ENCODE measurements around the gene ANKH. TPM values are rescaled to one million over a fixed set of nuclear protein-coding genes. Genes with fewer than 3 reads are reported as not detected.

ANKH gene
- polyA plus RNA-seq, 3 donors: 2.4 to 6.3 (median 3.1) TPM

- no peaks in the 10 kb centered on the region for H3K4me1 ChIP-seq (ENCODE audit: control insufficient read depth in 1 of 2, insufficient read depth in 2 of 2, low read length in 2 of 2)
- no peak overlapping the region for H3K27ac ChIP-seq (ENCODE audit: low read depth in 1 of 2, low read length in 2 of 2)
- no peak for TF ChIP-seq CTCF (IDR thresholded peaks at IDR 0.05)
- H3K27me3 Mint-ChIP-seq (ENCODE audit: low read depth in 3 of 3): peaks cover 0 to 1% (median 0%) of the 10 kb centered on the region in 3 donors
- H3K36me3 ChIP-seq (replicated peaks in 1 of 2; ENCODE audit: control insufficient read depth in 1 of 2, insufficient read depth in 2 of 2, low read length in 2 of 2): no peaks in the 10 kb centered on the region
- H3K4me1 Mint-ChIP-seq: peaks cover 6% of the 10 kb centered on the region
- H3K27me3 ChIP-seq (ENCODE audit: control insufficient read depth in 2 of 2, insufficient read depth in 2 of 2, low read length in 2 of 2): no peaks in the 10 kb centered on the region
- H4K20me1 ChIP-seq (ENCODE audit: insufficient read depth, low read length): no peaks in the 10 kb centered on the region
- no peak overlapping the region for H3K9ac ChIP-seq (ENCODE audit: insufficient read depth, low read length, poor library complexity, severe bottlenecking)
- no peak for DNase-seq
- intact Hi-C loops (cut with micrococcal nuclease): no loop called here
- peaks cover 0 to 4% of the 10 kb centered on the region in 2 donors for H3K36me3 Mint-ChIP-seq
- no peak overlapping the region for H3K4me3 Mint-ChIP-seq
- no peaks in the 10 kb centered on the region for H3K79me2 ChIP-seq (ENCODE audit: insufficient read depth, low read length)
- no peak overlapping the region for H2AFZ ChIP-seq (ENCODE audit: insufficient read depth, low read depth, low read length, poor library complexity, severe bottlenecking)
- no peaks in the 10 kb centered on the region for H3K9me3 Mint-ChIP-seq
- no peak overlapping the region for H3K4me2 ChIP-seq (replicated peaks; ENCODE audit: extremely low read depth, low read length, poor library complexity, severe bottlenecking)
- no peak overlapping the region for H3K4me3 ChIP-seq (replicated peaks in 1 of 3; ENCODE audit: low read depth in 2 of 3, low read length in 3 of 3)
- H3K9me3 ChIP-seq (replicated peaks in 1 of 2; ENCODE audit: control insufficient read depth in 1 of 2, insufficient read depth in 1 of 2, low read length in 2 of 2): no peaks in the 10 kb centered on the region
- no peak overlapping the region for H3K27ac Mint-ChIP-seq
- 4% methylated on average over 4 of the region's 4 CpGs for WGBS (ENCODE audit: insufficient coverage)
Measured at GRCh38 chr5:14794583-14795230, 76.9 kb downstream of the ANKH start.

DNA sequence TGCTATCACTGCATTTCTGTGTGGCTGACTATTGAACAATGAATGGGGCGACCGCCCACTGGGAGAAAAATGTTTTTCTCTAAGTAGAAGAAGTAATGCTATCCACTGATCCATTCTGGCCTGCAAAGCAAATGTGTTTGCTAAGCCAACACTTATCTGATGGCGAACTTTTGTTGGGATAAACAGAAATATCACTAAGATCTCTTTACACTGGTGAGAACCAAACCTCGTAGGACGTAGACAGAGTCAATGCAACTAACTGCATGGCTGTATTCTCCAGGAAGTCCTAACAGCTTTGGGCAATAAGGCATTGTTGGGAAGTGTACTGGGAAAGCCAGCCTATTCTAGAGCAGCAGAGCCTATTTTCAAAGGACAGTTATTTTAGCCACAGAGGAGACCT, 77.7 kb downstream of the ANKH start:
- no peak overlapping the region for H3K4me3 Mint-ChIP-seq
- intact Hi-C loops (cut with micrococcal nuclease): no loop called here
- TF ChIP-seq CTCF (IDR thresholded peaks at IDR 0.05): no peak
- H3K4me3 ChIP-seq (replicated peaks in 1 of 3; ENCODE audit: low read depth in 2 of 3, low read length in 3 of 3): no peak overlapping the region
- H3K9me3 ChIP-seq (replicated peaks in 1 of 2; ENCODE audit: control insufficient read depth in 1 of 2, insufficient read depth in 1 of 2, low read length in 2 of 2): no peaks in the 10 kb centered on the region
- peaks cover 0 to 4% of the 10 kb centered on the region in 2 donors for H3K36me3 Mint-ChIP-seq
- no peak overlapping the region for H3K27ac ChIP-seq (ENCODE audit: low read depth in 1 of 2, low read length in 2 of 2)
- H3K9me3 Mint-ChIP-seq: no peaks in the 10 kb centered on the region
- 84% methylated on average over 3 of the region's 5 CpGs for WGBS (ENCODE audit: insufficient coverage)
- peaks cover 0 to 1% (median 0%) of the 10 kb centered on the region in 3 donors for H3K27me3 Mint-ChIP-seq (ENCODE audit: low read depth in 3 of 3)
- H3K79me2 ChIP-seq (ENCODE audit: insufficient read depth, low read length): no peaks in the 10 kb centered on the region
- H3K4me1 ChIP-seq (ENCODE audit: control insufficient read depth in 1 of 2, insufficient read depth in 2 of 2, low read length in 2 of 2): no peaks in the 10 kb centered on the region
- H3K4me2 ChIP-seq (replicated peaks; ENCODE audit: extremely low read depth, low read length, poor library complexity, severe bottlenecking): no peak overlapping the region
- no peak overlapping the region for H3K9ac ChIP-seq (ENCODE audit: insufficient read depth, low read length, poor library complexity, severe bottlenecking)
- H3K36me3 ChIP-seq (replicated peaks in 1 of 2; ENCODE audit: control insufficient read depth in 1 of 2, insufficient read depth in 2 of 2, low read length in 2 of 2): no peaks in the 10 kb centered on the region
- peaks cover 6% of the 10 kb centered on the region for H3K4me1 Mint-ChIP-seq
- no peak overlapping the region for H2AFZ ChIP-seq (ENCODE audit: insufficient read depth, low read depth, low read length, poor library complexity, severe bottlenecking)
- no peaks in the 10 kb centered on the region for H3K27me3 ChIP-seq (ENCODE audit: control insufficient read depth in 2 of 2, insufficient read depth in 2 of 2, low read length in 2 of 2)
- H3K27ac Mint-ChIP-seq: no peak overlapping the region
- no peaks in the 10 kb centered on the region for H4K20me1 ChIP-seq (ENCODE audit: insufficient read depth, low read length)
- no peak for DNase-seq
